GM18870 (cell line): Measurements from ENCODE around the gene COLGALT1.
"Not testable (repeated sequence)": the region's sequence is repeated elsewhere in the genome, so short reads cannot be mapped to it uniquely, and the experiment has no call there.

Source experiments
- ATAC-seq: cut with Tn5 transposase; IDR thresholded peaks from one replicate; pipeline ENCODE4 v1.9.1; 2021; ENCODE audit warnings: moderate library complexity; ENCODE audit not compliant: unreplicated experiment

Gene COLGALT1

GRCh38 chr19:17557466-17557865, 2.0 kb downstream of the COLGALT1 start:
- ATAC-seq = no peak

GRCh38 chr19:17560205-17560595, 4.8 kb downstream of the COLGALT1 start:
- no peak for ATAC-seq

GRCh38 chr19:17562097-17562496, 6.6 kb downstream of the COLGALT1 start:
- ATAC-seq = no peak

- ATAC-seq = no peak
Measured at GRCh38 chr19:17562561-17562960, 7.1 kb downstream of the COLGALT1 start.

GRCh38 chr19:17564781-17565180, 9.3 kb downstream of the COLGALT1 start:
- ATAC-seq = no peak

- no peak for ATAC-seq
Measured at GRCh38 chr19:17565611-17566010, 10.2 kb downstream of the COLGALT1 start.

GRCh38 chr19:17567940-17568339, 12.5 kb downstream of the COLGALT1 start:
- no peak for ATAC-seq

- ATAC-seq = not testable (repeated sequence)
Measured at GRCh38 chr19:17570291-17570690, 14.8 kb downstream of the COLGALT1 start.

- no peak for ATAC-seq
Measured at GRCh38 chr19:17570791-17571190, 15.3 kb downstream of the COLGALT1 start.

GRCh38 chr19:17572638-17573037, 17.2 kb downstream of the COLGALT1 start:
- ATAC-seq = no peak

GRCh38 chr19:17575871-17576757, 20.7 kb downstream of the COLGALT1 start:
- no peak for ATAC-seq

- ATAC-seq = no peak
Measured at GRCh38 chr19:17576758-17577456, 21.5 kb downstream of the COLGALT1 start.

GRCh38 chr19:17577457-17578097, 22.1 kb downstream of the COLGALT1 start:
- ATAC-seq = no peak

GRCh38 chr19:17579661-17580244, 24.3 kb downstream of the COLGALT1 start:
- no peak for ATAC-seq

- ATAC-seq = no peak
Measured at GRCh38 chr19:17580470-17581144, 25.2 kb downstream of the COLGALT1 start.

GRCh38 chr19:17581211-17581874, 25.9 kb downstream of the COLGALT1 start:
- ATAC-seq = no peak

- no peak for ATAC-seq
Measured at GRCh38 chr19:17582613-17583012, 27.2 kb downstream of the COLGALT1 start.

GRCh38 chr19:17584132-17584531, 28.7 kb downstream of the COLGALT1 start:
- ATAC-seq = no peak

- not testable (repeated sequence) for ATAC-seq
Measured at GRCh38 chr19:17585395-17585794, 29.9 kb downstream of the COLGALT1 start.

GRCh38 chr19:17590866-17591265, 35.4 kb downstream of the COLGALT1 start:
- no peak for ATAC-seq
